ENCODE results near the gene IL1RL2.

IL1RL2 gene

GRCh38 chr2:102285368-102285767 lies 98.5 kb downstream of the IL1RL2 start:
- Histone ChIP-seq H4K20me1 (peaks cover 0 to 3% (median 0%) of the 10 kb centered on the region in 11 experiments; a peak in 1 of 22 replicates), H3K9ac (no peak overlapping the region), H3K9me3 (replicated peaks in 1 of 11) (no peaks in the 10 kb centered on the region), H3K4me2 (no peak overlapping the region), H3K4me1 (peaks cover 0 to 30% (median 7%) of the 10 kb centered on the region in 10 experiments; a peak in 10 of 20 replicates), H3K4me3 (no peak overlapping the region), H3K27ac (no peak overlapping the region), H3K36me3 (no peaks in the 10 kb centered on the region), H3K27me3 (peaks cover 0 to 16% (median 0%) of the 10 kb centered on the region in 11 experiments; a peak in 1 of 22 replicates)
- no peak for TF ChIP-seq Cebpa-rat (IDR thresholded peaks at IDR 0.05)

GRCh38 chr2:102286041-102286440 lies 99.2 kb downstream of the IL1RL2 start:
- peaks cover 0 to 3% (median 0%) of the 10 kb centered on the region in 11 experiments; a peak in 1 of 22 replicates for H4K20me1 ChIP-seq
- TF ChIP-seq Cebpa-rat (IDR thresholded peaks at IDR 0.05): no peak
- no peak overlapping the region for H3K27ac ChIP-seq
- H3K4me2 ChIP-seq: no peak overlapping the region
- H3K4me1 ChIP-seq: peaks cover 0 to 34% (median 9%) of the 10 kb centered on the region in 10 experiments; a peak in 14 of 20 replicates
- no peaks in the 10 kb centered on the region for H3K36me3 ChIP-seq
- H3K9ac ChIP-seq: no peak overlapping the region
- peaks cover 0 to 15% (median 0%) of the 10 kb centered on the region in 11 experiments; a peak in 1 of 22 replicates for H3K27me3 ChIP-seq
- no peak overlapping the region for H3K4me3 ChIP-seq
- H3K9me3 ChIP-seq (replicated peaks in 1 of 11): no peaks in the 10 kb centered on the region

- no peak overlapping the region for H3K9ac ChIP-seq
- no peak overlapping the region for H3K4me2 ChIP-seq
- no peaks in the 10 kb centered on the region for H3K36me3 ChIP-seq
- H3K4me3 ChIP-seq: no peak overlapping the region
- peaks cover 0 to 30% (median 11%) of the 10 kb centered on the region in 10 experiments; a peak in 17 of 20 replicates for H3K4me1 ChIP-seq
- H3K27ac ChIP-seq: no peak overlapping the region
- H4K20me1 ChIP-seq: no peaks in the 10 kb centered on the region
- no peak for TF ChIP-seq Cebpa-rat (IDR thresholded peaks at IDR 0.05)
- H3K27me3 ChIP-seq: peaks cover 0 to 19% (median 0%) of the 10 kb centered on the region in 11 experiments; a peak in 4 of 22 replicates
- no peaks in the 10 kb centered on the region for H3K9me3 ChIP-seq (replicated peaks in 1 of 11)
Observed at GRCh38 chr2:102289129-102289528, 102.3 kb downstream of the IL1RL2 start.
